NCI-H526 (cell line): Measurements from ENCODE around the gene MTHFD2L.
A peak's percentile ranks its signal among the peaks of the same experiment; 100 is the strongest.

Source experiments
- DNase-seq, 2 experiments: peaks; one replicate each; lab custom pipeline; 2025; lab: John Stamatoyannopoulos, UW

MTHFD2L gene

DNA sequence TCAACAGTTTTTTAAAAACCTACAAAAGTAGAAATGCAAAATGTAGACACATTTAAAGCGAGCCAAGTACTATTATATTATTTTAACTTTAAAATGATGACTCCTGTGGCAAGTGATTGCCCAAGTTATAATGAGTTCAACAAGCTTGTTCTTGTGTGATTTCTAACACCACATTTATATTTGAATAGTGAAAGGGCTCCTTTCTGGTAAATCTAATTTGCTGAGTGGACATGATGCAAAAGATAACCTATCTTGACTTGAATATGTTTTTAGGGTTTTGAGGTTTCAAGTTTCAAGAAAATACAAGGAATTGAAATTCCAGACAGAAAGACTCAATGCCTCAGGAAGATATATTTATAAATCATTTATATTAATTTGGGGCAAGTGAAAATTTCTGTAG is 149.3 kb downstream of the MTHFD2L start:
- DNase-seq = no peak

DNA sequence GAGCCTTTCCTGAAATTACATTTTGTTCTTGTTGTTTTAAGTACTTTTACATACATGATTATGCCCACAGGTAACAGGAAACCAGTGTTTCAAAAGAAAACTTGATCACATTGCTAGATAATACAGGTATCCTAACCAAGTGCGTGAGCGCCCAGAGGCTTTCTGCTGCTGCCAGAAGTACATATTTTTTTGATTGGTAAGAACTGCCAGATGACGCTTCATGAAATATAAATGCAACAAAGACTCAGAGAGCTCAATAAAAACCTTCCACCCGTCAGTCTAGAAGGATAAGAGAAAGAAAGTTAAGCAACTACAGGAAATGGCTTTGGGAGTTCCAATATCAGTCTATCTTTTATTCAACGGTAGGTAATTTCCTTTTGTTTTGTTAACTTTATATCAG is 150.3 kb downstream of the MTHFD2L start, which contains the start of gene EPGN:
EPGN (plus strand) TSS at position 256 of the 400 bp plus-strand sequence; CDS start at position 320, 64 bp downstream.
- no peak for DNase-seq

DNA sequence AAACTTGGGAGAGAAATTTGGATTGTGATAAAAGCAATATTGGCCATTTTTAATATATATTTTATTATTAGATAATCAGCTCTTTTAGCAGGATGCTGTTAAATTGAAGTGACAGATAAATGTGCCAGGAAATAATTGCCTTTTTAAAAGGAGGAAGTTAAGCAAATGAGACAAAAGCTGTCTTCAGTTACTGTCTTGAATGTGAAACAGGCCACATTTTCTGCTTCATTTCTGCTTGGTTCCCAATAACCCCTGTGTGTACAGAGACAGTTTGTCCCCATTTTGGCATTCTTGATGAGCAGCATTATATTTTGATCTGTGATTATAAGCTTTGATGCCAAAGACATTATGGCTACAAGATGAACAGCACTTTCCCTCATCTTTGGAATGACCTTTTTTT is 151.3 kb downstream of the MTHFD2L start:
- DNase-seq = no peak

DNA sequence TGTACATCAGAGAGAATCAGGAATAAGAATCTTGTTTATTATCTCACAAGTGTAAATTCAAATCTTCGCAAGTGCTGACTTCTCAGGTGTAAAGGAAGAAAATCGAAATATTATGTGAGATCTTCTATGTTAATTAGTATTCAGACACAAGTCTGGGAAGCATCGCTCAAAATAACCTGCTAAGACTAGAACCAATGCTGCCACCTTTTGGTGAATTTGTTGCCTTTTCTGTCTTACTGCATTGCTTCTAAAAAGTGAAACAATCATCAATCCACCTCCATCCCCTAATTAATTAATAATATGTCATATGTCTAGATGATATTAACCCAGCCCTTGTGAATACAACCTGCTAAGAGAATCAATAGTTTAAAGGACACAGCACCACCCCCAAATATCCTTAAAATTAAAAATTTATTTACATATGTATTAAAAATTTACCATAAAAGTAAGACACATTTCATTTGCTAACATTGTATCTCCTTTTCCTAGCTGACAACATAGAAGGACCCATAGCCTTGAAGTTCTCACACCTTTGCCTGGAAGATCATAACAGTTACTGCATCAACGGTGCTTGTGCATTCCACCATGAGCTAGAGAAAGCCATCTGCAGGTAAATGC is 153.9 kb downstream of the MTHFD2L start:
- peak; percentile 13 to 54 for DNase-seq

DNA sequence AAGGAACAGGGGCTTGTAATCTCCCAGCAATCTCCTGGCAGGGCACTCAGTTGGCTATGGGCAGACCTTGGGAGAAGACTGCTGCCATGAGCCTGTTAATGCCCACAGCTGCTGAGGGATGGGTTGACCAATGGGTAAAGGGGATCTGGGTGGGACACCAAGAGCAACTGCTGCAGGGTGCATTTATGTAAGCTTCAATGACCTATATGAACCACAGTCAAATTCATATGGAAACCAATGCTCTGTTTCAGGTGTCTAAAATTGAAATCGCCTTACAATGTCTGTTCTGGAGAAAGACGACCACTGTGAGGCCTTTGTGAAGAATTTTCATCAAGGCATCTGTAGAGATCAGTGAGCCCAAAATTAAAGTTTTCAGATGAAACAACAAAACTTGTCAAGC is 156.4 kb downstream of the MTHFD2L start:
- DNase-seq = no peak

DNA sequence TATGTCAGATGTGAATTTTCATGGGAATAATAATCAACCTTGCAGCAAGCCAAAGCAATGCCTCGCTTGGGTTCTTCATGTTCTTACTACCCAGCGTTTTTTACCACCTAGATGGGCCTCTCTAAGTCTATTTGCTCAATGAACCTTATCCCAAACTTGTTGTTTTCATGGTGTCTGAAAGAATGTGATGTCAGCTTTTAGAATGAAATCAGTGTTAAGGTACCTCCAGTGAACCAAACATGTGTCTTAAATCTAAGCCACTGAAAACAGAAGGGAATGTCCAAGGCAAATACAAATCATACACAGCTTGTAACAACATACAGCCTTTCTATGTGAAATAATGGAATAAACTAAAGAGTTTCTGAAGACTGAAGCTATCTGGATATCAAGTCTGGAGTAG is 157.0 kb downstream of the MTHFD2L start:
- DNase-seq = no peak

DNA sequence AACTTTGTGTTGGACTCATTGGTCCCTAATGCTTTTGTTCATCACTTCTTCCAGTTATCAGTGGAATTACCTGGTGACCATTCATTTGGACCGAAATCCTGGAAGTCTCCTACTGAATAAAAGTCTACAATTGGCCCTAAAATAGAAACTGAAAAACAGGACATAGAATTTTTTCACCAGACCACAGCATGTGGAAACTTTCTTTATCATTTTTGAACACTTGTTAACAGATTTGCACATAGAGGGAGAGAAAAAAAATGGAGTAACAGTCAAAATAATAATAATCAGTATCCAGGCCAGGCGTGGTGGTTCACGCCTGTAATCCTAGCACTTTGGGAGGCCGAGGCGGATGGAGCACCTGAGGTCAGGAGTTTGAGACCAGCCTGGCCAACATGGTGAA is 157.5 kb downstream of the MTHFD2L start:
- DNase-seq = no peak

DNA sequence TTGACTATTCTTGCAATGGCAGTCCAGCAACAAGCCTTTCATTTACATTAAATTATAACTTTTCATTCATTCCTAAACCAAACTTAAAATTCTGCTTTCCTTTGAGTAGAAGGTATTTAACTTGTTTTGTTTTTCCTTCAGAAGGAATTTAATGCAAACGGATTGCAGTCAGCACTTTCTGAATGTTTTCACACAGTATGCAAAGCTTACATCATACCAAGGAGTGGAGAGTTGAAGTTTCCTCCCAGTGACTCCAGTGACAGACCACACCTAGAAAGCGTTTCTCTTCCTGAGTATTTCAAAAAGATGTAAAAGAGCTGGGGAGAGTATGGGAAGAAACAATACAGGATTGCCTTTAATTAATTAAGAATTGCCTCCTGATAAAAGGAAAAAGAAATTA is 158.5 kb downstream of the MTHFD2L start:
- no peak for DNase-seq

DNA sequence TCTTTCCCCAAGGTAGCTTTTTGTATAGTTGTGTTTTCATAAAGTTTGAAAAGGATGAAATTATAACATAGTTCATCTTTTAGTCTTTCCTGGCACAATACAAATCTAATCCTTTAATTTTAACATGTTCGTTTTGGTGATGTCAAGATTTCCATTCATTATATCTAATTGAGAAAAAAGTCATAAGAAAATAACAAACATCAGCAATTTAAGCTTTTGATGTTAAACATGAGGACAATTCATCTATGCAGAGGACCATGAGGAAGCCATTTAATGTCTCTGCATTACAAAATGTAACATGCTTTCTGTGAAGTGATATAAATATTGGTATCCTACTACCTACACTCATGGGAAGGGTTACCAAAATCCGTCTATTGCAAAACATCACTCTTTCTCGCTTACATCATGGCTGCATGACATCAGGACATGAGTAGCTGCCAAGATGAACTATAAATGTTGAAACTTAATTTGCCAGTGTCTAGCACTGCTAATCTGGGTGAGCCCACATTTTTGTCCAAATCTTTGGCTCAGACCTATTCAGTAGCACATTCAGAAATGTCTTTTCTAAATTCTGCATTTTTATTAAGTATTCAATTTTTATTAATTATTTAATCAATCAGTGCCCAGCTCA is 159.8 kb downstream of the MTHFD2L start:
- no peak for DNase-seq

DNA sequence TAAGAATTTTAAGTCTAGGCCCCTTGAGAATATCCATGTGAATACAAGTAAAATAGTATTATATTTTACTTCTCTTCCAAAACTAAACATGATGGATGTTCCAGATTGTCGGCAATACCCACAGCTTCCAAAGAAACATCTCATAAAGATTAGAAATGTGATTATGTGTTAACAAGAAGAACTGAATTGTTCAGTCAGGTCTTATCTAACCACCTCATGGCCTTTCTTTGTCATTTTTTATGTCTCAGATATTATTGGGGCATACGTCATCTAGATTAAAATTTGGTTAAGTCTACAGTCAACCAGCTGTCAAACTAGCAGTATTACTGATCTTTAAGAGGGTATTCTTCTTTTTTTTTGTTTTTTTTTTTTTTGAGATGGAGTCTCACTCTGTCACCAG is 160.4 kb downstream of the MTHFD2L start:
- no peak for DNase-seq

DNA sequence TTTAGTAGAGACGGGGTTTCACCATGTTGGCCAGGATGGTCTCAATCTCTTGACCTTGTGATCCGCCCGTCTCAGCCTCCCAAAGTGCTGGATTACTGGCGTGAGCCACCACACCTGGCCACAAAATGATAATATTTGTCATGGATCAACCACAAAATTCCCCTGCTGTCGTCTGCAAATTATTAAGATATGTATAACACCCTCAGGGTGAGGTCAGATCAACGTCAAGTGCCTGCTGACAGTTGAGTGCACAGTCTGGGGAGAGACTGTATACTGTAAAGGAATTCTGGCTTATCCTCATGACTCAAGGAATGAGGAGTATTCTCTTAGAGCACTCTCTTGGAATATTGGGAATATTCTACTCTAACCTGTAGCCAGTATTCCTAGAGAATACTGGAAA is 161.6 kb downstream of the MTHFD2L start:
- no peak for DNase-seq

DNA sequence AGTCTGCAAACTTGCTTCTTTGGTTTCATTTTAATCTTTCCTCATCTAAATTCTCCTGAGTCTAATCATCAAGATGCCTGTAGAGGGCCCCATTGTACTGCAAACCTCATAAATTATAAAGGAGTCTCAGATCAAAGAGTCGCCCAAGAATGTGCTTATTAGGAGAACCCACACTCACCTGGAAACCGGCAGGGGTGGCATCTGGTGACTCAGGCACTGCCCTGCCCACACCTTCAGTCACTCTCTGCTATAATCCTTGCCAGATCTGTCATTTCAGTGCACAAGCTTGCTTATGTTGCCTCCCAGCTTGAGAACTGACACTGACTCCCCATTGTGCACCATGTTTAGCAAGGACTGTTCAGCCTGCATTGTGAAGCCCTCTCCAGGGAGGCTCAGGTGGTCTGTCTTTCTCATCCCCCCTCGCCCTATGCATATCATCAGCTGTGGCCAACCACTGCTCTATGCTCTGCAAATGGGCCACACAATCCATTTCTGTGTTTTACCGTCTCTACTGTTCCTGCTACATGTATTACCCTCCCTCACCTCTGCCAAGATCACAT is 162.7 kb downstream of the MTHFD2L start:
- DNase-seq = peak; percentile 41 to 51

DNA sequence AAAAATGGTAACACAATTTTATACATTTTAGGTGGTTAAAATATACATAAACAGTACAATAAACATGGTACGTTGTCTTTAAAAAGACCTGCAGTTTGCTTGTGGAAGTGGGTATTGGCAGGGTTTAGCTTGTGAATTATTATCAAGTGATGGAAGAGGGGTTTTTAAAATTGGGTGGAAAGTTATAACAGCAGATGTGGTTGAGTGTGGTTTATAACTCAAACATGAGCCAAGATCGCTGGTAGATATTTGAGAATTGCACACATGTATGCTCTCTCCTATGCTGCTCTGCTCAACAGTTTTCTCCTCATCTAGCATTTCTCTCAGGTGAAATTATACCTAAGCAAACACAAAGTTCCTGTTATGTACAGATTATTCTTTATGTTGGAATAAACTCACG is 164.4 kb downstream of the MTHFD2L start:
- no peak for DNase-seq

DNA sequence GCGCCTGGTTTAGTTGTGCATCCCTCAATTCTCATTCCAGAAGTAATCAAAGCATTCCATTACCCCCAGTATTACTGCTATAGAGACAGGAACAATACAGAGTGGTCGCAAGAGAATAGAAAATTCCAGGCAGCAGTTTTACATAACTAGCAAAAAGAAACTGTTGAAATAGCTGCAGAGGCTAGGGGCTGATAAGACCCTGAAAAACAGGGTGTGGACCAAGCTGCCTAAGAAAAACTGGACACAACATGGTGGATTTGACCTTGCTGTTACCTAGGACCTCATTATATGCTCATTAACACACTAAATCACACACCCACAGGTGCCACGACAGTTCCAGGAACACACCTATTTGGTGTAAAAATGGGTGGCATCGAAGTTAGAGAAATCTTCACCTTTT is 165.7 kb downstream of the MTHFD2L start:
- no peak for DNase-seq

DNA sequence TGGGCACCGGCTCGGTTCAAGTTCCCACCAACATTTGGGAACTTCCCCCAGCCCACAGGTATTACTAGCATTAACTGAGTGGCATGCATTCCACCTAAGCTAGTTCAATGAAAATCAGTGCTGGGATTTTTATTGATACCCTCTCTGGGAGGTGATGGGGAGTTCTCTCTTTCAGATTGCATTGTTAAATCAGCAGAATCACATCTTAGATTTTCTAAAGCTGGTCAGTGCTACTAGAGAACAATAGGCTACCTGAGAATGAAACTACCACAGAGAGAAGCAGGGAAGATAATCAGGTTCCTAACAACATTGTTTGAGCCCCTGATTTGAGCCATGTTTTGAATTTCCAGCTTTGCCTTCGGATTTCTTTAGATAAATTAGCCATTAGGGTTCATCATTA is 166.3 kb downstream of the MTHFD2L start:
- no peak for DNase-seq

DNA sequence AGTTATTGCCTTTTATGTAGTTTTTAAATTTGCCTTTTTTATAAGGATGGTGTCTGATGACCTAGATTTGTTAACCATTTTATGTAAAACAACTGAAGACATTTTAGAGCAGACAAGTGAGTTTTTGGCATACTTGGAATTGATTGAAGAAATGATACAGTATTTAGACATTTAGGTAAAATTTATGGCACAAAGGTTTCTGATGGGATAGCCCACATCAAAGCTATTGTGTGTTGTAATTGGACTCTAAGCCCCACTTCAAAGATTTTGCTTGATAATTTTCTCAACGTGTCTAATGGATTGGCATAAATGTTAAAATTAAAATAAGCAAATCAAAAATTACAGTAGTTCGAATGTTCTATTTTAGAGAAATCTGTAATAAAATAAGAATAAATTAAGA is 168.0 kb downstream of the MTHFD2L start:
- no peak for DNase-seq

DNA sequence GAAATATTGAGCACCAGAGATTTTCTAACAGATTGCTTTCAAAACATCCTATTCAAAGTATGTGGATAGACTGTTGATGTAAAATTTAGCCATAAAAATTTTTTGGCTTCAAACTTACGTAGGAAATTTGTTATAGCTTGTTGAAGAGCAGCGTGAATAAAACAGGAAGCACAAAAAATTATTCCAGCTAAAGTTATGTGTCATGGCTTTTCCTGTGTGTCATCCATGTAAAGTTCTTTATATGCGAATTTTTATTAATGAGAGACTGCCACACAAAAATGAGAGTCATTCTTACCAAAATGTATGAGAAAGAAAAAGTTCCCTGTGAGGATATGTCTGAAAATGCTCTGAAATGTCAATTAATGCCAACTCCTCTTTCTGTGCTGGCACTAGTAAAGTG is 169.8 kb downstream of the MTHFD2L start:
- no peak for DNase-seq

DNA sequence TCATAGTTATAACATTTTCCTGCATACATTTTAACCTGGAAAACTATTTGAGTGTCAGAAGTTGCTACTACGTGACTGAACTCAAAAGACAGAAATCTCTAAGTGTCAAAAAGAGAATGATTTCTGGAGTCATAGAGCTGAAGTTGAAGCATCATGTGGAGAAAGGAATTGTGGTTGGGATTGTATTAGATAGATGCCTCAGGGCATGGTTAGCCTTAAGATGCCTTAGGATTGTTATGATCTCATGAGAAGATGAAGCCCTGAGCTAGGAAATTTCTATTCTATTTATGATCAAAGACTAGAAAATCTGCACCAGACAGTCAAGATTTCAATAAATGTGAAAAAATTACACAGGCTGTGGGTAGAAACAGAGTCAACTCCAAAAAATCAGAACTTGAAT is 170.6 kb downstream of the MTHFD2L start:
- no peak for DNase-seq

DNA sequence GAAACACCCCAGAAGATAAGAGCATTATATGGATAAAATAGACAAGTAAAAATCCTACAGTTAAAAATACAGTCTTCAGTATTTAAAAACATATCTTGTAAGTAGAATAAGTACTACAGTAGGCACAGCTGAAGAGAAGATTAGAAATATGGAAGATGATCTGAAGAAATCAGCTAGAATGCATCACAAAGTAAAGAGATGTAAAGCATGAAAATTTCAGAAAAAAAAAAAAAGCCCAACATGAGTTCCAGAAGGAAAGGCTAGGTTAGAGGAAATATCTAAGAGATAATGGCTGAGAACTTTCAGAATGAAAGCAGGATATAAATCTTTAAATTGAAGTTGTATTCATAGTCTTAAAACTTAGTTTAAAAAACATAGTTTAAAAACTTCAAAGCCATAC is 171.4 kb downstream of the MTHFD2L start:
- no peak for DNase-seq

DNA sequence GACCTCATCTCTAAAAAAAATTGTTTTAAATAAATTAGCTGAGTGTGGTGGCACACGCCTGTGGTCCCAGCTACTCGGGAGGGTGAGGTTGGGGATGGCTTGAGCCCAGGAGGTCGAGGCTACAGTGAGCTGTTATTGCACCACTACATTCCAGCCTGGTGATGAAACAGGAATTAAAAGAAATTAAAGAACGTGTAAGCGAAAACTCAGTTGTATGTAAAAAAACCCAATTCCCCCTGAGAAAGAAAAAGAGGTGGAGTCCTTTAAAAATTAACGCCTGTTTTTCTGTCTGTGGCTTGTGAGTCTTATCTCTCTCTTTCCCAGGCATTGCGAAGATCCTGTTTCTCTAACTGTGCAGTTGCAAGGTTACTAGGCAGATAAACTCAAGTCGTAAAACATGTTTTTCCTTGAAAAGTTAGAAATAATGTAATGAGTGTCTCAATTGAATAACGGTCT is 172.4 kb downstream of the MTHFD2L start:
- DNase-seq = no peak

DNA sequence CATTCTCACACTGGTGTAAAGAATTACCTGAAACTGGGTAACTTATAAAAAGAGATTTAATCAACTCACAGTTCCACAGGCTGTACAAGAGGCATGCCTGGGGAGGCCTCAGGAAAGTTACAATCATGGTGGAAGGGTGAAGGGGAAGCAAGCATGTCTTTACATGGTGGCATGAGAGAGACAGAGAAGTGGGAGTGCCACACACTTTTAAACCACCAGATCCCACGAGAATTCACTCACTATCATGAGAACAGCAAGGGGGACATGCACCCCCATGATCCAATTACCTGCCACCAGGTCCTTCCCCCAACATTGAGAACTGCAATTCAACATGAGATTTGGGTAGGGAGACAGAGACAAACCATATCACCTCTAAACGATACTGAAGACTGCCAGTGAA is 173.3 kb downstream of the MTHFD2L start:
- no peak for DNase-seq

DNA sequence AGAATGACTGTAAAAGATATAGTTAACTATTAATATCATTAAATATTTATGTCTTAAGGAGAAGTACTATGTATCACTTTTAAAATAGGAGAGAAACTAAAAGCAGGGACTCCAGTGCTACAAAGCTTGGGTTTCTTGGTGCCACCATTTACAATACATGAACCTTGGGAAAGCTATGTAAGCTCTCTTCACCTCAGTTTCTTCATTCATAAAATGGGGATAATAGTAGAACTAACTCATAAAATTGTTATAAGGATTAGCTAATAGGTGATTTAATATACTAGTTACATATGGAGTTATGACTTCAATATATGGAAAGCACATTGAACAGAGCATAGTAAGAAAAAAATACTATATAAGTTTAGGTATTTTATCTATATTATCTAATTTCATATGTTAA is 174.0 kb downstream of the MTHFD2L start:
- DNase-seq = no peak

DNA sequence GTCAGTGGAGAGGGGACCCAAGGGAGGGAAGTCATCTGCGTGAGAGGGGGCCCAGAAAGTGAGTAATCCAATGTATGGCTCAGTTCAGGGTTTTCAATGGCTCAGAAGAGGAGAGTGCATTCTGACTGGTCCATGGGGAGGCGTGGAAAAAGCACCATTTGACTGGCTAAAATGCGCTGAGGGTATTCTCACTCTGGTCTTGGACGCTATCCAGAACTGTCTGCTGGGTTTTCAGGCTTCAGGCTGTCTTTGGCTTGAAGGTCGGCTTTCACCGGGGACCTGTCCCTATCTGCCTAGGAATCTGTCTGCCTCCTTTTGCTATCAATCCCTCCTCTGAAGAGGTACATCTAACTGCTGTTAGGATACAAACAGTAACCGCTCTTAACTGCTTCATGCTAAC is 176.7 kb downstream of the MTHFD2L start:
- DNase-seq = no peak
